HG03442 (cell line): ENCODE measurements around the gene THEMIS.
"Not testable (repeated sequence)": the region's sequence is repeated elsewhere in the genome, so short reads cannot be mapped to it uniquely, and the experiment has no call there.

Source experiments
- ATAC-seq: cut with Tn5 transposase; IDR thresholded peaks from one replicate; pipeline ENCODE4 v1.9.1; 2021; ENCODE audit warnings: mild to moderate bottlenecking, moderate library complexity; ENCODE audit not compliant: unreplicated experiment

Gene THEMIS

DNA sequence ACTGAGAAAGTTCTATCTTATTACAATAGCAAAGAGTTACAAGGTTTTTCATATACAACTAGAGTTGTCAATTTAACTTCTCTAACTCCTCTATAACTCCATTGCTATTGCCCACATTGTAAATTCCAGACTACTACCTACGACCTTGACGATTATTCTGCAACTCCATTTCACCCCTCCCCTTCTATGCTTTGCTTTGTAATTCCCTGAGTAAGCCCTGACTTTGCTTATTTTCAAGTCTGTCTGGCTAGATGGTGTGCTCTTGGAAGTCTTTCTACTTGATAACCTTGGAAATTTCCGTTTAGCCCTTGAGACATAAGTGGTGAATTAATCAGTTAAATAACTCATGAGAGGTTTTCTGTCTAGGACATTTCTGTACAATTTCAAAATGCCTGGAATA, 162.4 kb downstream of the THEMIS start:
- ATAC-seq = no peak

DNA sequence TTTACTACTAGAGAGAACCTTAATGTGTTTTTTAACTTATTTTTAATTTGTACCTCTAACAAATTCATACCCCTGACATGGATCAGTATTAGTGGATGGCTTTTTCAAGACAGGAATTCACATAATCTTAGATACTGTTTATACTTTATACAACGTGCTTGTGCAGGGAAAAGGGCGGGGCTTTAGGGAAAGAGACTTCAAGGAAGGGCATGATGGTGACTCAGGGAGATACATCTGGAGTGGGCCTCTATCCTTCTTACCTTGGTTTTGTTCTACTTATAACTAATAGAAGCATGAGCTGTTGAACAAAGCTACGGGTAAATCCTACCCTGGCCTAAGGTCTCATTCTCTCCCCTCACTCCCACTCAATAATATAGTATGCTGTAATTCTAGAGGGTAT, 163.1 kb downstream of the THEMIS start:
- no peak for ATAC-seq

- peak; percentile 94 for ATAC-seq
These were observed 163.8 kb downstream of the THEMIS start for GRCh38 chr6:127737009-127737486.

GRCh38 chr6:127732927-127733326, 167.9 kb downstream of the THEMIS start:
- ATAC-seq = no peak

- ATAC-seq = no peak
These were observed 173.5 kb downstream of the THEMIS start for GRCh38 chr6:127727260-127727953.

- ATAC-seq = no peak
These were observed 175.0 kb downstream of the THEMIS start for GRCh38 chr6:127725821-127726220.

GRCh38 chr6:127718694-127719093, 182.2 kb downstream of the THEMIS start:
- ATAC-seq = no peak

- no peak for ATAC-seq
These were observed 183.5 kb downstream of the THEMIS start for GRCh38 chr6:127717384-127717783.

GRCh38 chr6:127716465-127716864, 184.4 kb downstream of the THEMIS start:
- no peak for ATAC-seq

DNA sequence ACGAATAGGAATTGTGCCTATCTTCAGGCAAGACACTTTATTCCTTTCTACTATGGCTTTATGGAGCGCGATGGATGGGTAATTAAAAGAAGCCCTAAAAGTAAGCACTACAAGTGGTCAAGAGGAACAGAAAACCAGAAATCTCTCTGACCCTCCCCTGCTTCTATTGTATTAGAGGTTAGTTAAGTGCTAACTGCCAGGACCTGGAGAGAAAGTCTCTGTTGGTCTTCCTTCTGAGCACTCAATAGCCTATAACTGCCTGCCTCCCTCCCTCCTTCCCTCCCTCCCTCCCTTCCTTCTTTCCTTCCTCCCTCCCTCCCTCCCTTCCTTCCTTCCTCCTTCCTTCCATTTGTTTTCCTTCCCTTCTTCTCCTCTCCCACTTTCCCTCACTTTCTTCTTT, 190.2 kb downstream of the THEMIS start:
- no peak for ATAC-seq

GRCh38 chr6:127706216-127706615, 194.6 kb downstream of the THEMIS start:
- no peak for ATAC-seq

GRCh38 chr6:127695108-127695507, 205.8 kb downstream of the THEMIS start:
- ATAC-seq = no peak

GRCh38 chr6:127691146-127691545, 209.7 kb downstream of the THEMIS start:
- no peak for ATAC-seq

GRCh38 chr6:127690588-127690987, 210.3 kb downstream of the THEMIS start:
- no peak for ATAC-seq

GRCh38 chr6:127690092-127690491, 210.8 kb downstream of the THEMIS start:
- ATAC-seq = no peak

GRCh38 chr6:127687490-127687889, 213.4 kb downstream of the THEMIS start:
- not testable (repeated sequence) for ATAC-seq

- ATAC-seq = no peak
These were observed 214.8 kb downstream of the THEMIS start for GRCh38 chr6:127686084-127686483.

DNA sequence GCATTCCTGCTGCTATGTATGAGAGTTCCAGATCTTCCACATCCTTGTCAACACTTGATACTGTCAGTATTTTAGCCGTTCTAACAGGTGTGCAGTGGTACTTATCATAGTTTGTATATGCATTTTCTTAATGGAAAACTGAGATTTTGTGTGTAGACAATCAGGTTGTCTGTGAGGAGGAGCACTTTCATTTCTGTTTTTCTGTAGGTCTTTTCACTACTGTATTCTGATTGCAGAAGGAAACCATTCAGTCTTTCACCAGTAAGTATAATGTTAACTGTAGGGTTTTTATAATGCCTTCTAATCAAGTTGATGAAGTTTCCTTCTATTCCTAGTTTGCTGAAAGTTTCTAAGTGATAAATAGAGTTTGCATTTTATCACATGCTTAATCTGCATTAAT, 216.4 kb downstream of the THEMIS start:
- no peak for ATAC-seq
